ENCODE data around the gene ACBD6. TPM values are rescaled to one million over a fixed set of nuclear protein-coding genes. Genes with fewer than 3 reads are reported as not detected.
A peak's percentile ranks its signal among the peaks of the same experiment; 100 is the strongest.

Gene ACBD6
- total RNA-seq, 1 experiment from 2014 or later: 136 TPM

DNA sequence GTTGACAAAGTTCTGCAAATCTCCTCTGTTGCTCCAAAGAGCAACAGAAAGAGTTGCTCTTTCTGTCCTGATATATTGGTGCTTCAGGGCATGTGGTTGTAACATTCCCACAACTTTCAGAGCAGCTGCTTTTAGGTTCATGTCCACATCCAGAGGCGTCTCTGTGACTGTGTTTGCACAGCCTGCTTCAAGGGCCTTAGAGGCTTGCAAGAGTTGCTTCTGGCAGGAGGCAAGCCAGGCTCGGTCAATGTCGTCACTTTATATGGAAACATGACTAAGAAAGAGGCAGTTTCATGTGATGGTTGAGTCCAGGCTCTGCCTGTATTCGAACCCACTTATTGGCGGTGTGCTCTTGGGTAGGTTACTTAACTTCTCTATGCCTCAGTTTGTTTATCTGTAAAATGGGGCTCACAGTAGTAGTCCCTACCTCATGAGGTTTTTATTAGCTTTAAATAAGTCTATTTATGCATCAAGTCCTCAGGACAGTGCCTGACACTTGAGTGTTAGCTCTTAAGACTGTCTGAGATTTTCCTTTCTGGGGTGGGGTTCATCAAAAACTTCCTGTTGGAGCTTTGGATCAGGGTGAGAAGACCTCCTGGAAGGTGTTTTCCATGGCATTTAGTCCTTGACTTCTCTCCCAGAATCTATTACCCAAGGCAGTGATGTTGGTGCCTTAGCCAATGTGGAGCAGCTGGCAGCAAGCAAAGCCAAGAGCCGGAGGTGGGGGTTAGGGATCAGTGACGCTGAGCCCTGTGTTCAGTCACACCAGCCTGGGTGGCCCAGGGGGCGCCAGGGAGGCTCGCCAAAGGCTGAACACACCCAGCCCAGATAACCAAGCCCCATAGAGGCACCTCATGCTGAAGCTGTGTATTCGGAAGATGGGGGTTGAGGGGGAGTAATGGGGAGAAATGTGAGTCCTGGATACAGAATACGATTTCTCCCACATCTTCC is 253.4 kb downstream of the ACBD6 start:
- TF ChIP-seq, protein P1, sequence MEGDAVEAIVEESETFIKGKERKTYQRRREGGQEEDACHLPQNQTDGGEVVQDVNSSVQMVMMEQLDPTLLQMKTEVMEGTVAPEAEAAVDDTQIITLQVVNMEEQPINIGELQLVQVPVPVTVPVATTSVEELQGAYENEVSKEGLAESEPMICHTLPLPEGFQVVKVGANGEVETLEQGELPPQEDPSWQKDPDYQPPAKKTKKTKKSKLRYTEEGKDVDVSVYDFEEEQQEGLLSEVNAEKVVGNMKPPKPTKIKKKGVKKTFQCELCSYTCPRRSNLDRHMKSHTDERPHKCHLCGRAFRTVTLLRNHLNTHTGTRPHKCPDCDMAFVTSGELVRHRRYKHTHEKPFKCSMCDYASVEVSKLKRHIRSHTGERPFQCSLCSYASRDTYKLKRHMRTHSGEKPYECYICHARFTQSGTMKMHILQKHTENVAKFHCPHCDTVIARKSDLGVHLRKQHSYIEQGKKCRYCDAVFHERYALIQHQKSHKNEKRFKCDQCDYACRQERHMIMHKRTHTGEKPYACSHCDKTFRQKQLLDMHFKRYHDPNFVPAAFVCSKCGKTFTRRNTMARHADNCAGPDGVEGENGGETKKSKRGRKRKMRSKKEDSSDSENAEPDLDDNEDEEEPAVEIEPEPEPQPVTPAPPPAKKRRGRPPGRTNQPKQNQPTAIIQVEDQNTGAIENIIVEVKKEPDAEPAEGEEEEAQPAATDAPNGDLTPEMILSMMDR (IDR thresholded peaks at IDR 0.05; ENCODE audit: unreplicated experiment): no peak
- Mint-ChIP-seq H3K9me3 (ENCODE audit: unreplicated experiment) (no peaks in the 10 kb centered on the region), H3K4me1 (ENCODE audit: insufficient read depth, unreplicated experiment) (peaks cover 12% of the 10 kb centered on the region), H3K27ac (ENCODE audit: low read depth, unreplicated experiment) (no peak overlapping the region), H3K36me3 (ENCODE audit: insufficient read depth, unreplicated experiment) (no peaks in the 10 kb centered on the region), H3K27me3 (ENCODE audit: insufficient read depth, unreplicated experiment) (no peaks in the 10 kb centered on the region), H3K4me3 (ENCODE audit: unreplicated experiment) (no peak overlapping the region)
- ChIA-PET POLR2A (interaction anchor here (0.5 to 0.6 kb wide), 2 partner anchors 125 to 197 kb away, joined by 3 read pairs; no protein-coding TSS in a partner anchor), CTCF (interaction anchor here (0.6 to 2.0 kb wide), 5 partner anchors 9 to 233 kb away, joined by 3 to 4 read pairs (median 3); no protein-coding TSS in a partner anchor)
- no peak for DNase-seq (ENCODE audit: unreplicated experiment)
- intact Hi-C loops (cut with micrococcal nuclease): no loop called here
- BruUV-seq (replicated peaks): no TSS peak

DNA sequence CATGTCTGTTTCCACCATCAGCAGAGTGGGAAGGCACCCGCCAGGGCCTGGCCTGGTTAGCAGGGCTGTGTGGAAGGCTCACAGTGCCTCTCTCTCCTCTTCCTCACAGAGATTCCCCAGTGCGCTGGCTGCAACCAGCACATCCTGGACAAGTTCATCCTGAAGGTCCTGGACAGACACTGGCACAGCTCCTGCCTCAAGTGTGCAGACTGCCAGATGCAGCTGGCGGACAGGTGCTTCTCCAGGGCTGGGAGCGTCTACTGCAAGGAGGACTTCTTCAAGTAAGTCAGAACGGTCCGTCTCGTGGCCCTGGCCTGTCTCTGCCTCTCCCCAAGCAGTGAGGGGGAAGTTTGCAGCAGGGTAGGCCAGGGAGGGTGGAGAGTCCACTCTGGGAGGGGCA is 254.2 kb downstream of the ACBD6 start:
- POLR2A ChIA-PET: no interaction called here
- no TSS peak for BruUV-seq (replicated peaks)
- H3K9me3 Mint-ChIP-seq (ENCODE audit: unreplicated experiment): no peaks in the 10 kb centered on the region
- no peak overlapping the region for H3K4me3 Mint-ChIP-seq (ENCODE audit: unreplicated experiment)
- peaks cover 12% of the 10 kb centered on the region for H3K4me1 Mint-ChIP-seq (ENCODE audit: insufficient read depth, unreplicated experiment)
- no peak for DNase-seq (ENCODE audit: unreplicated experiment)
- CTCF ChIA-PET: interaction anchor here (0.6 to 2.0 kb wide), 4 partner anchors 164 to 232 kb away, joined by 4 to 7 read pairs (median 4); no protein-coding TSS in a partner anchor
- TF ChIP-seq, protein P1 (IDR thresholded peaks at IDR 0.05; ENCODE audit: unreplicated experiment): no peak
- no peak overlapping the region for H3K27ac Mint-ChIP-seq (ENCODE audit: low read depth, unreplicated experiment)
- H3K36me3 Mint-ChIP-seq (ENCODE audit: insufficient read depth, unreplicated experiment): no peaks in the 10 kb centered on the region
- H3K27me3 Mint-ChIP-seq (ENCODE audit: insufficient read depth, unreplicated experiment): peaks cover 3% of the 10 kb centered on the region
- intact Hi-C loops (cut with micrococcal nuclease): no loop called here

DNA sequence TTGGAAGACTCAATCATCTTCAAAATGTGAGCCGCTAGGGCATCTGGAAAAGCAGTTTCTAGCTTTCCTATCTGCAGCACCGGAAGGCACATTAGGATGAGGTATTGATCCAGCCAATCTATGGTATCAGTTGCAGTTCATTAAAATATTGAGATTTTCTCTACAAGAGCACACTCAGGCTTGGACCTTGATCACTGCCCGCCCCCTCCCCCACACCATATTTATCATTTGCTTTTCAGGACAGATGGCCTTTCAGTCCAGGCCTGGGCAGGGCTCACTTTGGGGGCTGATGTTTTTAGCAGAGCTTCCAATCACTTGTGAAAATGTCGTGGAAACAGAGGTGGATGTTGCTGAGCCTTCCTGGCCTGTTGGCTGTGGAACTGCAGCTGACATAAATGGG is 254.8 kb downstream of the ACBD6 start:
- TF ChIP-seq, protein P1 (IDR thresholded peaks at IDR 0.05; ENCODE audit: unreplicated experiment): no peak
- ChIA-PET CTCF (interaction anchor here (0.8 to 1.4 kb wide), 3 partner anchors 59 to 233 kb away, joined by 3 to 7 read pairs (median 4); no protein-coding TSS in a partner anchor), POLR2A (no interaction called here)
- BruUV-seq (replicated peaks): no TSS peak
- H3K27me3 Mint-ChIP-seq (ENCODE audit: insufficient read depth, unreplicated experiment): peaks cover 9% of the 10 kb centered on the region
- no peak for DNase-seq (ENCODE audit: unreplicated experiment)
- intact Hi-C loops (cut with micrococcal nuclease): no loop called here
- peaks cover 7% of the 10 kb centered on the region for H3K4me1 Mint-ChIP-seq (ENCODE audit: insufficient read depth, unreplicated experiment)
- H3K36me3 Mint-ChIP-seq (ENCODE audit: insufficient read depth, unreplicated experiment): no peaks in the 10 kb centered on the region
- H3K9me3 Mint-ChIP-seq (ENCODE audit: unreplicated experiment): no peaks in the 10 kb centered on the region
- H3K4me3 Mint-ChIP-seq (ENCODE audit: unreplicated experiment): no peak overlapping the region
- no peak overlapping the region for H3K27ac Mint-ChIP-seq (ENCODE audit: low read depth, unreplicated experiment)

DNA sequence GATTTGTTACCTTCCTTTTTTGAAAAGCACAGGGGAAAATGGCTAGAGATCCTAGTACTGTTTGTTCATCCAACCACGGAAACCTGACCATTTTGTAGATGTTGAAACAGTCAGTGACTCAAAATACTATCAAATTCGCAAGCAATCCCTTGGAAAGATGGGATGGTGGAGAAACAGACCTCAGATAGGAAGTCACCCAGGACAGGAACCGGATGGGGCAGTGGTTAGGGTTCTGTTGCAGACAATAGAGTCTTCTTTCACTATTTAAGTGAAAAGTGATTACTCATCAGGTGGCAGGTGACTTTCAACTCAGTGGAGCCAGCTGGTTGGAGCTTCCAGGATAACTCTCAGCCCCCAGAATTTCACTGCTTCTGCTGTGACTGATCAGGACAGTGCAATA is 255.3 kb downstream of the ACBD6 start:
- BruUV-seq (replicated peaks): no TSS peak
- DNase-seq (ENCODE audit: unreplicated experiment): peak; percentile 51
- intact Hi-C loops (cut with micrococcal nuclease): no loop called here
- H3K36me3 Mint-ChIP-seq (ENCODE audit: insufficient read depth, unreplicated experiment): no peaks in the 10 kb centered on the region
- no peak overlapping the region for H3K27ac Mint-ChIP-seq (ENCODE audit: low read depth, unreplicated experiment)
- H3K9me3 Mint-ChIP-seq (ENCODE audit: unreplicated experiment): no peaks in the 10 kb centered on the region
- CTCF ChIA-PET: interaction anchor here (0.8 to 1.0 kb wide), 2 partner anchors 59 to 169 kb away, joined by 3 to 7 read pairs; no protein-coding TSS in a partner anchor
- POLR2A ChIA-PET: no interaction called here
- no peak overlapping the region for H3K4me3 Mint-ChIP-seq (ENCODE audit: unreplicated experiment)
- TF ChIP-seq, protein P1 (IDR thresholded peaks at IDR 0.05; ENCODE audit: unreplicated experiment): no peak
- peaks cover 14% of the 10 kb centered on the region for H3K27me3 Mint-ChIP-seq (ENCODE audit: insufficient read depth, unreplicated experiment)
- H3K4me1 Mint-ChIP-seq (ENCODE audit: insufficient read depth, unreplicated experiment): peaks cover 6% of the 10 kb centered on the region
